HG02852 (cell line): ENCODE data around the gene PARVG.

Source experiments
- ATAC-seq: cut with Tn5 transposase; IDR thresholded peaks from one replicate; pipeline ENCODE4 v1.9.1; 2021; ENCODE audit warnings: mild to moderate bottlenecking, moderate library complexity; ENCODE audit not compliant: unreplicated experiment

PARVG gene

DNA sequence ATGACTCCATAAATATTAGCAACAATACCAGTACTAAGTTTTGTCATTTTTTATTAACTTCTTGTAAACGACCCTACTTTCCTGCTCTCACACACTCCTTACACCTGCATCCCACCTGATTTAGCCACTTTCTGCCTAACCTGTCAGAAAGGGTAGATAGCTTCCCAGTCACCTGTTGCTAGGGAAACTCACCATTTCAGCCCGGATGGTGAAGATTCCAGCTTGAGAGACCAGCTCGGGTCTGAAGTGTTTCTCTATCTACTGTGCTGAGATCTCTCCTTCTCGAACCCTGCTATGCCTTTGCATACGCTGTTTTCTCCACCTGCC lies at the start of gene PARVG:
PARVG (plus strand) TSS at position 220 of the 327 bp plus-strand sequence. CDS start 2,405 bp downstream, outside the sequence.
- ATAC-seq, result peak; percentile 61

DNA sequence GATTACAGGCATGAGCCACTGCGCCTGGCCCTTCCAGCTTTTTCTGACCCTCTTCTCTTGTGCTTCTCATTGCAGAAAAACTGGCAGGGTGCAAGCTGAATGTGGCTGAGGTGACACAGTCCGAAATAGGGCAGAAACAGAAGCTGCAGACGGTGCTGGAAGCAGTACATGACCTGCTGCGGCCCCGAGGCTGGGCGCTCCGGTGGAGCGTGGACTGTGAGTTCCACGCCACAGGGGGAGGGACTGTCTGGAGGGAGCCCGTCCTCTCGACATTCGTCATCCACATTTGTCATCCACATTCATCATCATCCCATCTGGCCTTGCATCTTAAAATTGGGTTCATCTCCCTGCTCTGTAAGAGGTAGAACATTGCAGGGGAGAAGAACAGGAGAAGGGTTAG lies 49.3 kb upstream of the PARVG start:
- ATAC-seq, result no peak

- no peak for ATAC-seq
These were observed 48.6 kb upstream of the PARVG start for GRCh38 chr22:44131989-44132685.

DNA sequence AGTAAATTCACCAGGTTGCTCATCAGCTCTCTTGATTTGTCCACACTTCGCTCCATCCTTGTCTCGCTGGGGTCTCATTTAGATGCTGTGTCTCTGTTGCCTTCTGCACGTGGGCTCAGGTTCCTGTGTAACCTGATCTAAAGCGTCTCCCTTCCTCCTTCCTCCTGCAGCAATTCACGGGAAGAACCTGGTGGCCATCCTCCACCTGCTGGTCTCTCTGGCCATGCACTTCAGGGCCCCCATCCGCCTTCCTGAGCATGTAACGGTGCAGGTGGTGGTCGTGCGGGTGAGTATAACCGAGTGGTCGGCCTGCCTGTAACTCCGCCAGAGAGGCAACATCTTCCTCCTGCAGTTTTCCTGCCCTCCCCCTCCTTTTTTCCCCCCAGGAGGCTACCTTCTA lies 48.0 kb upstream of the PARVG start:
- no peak for ATAC-seq

- no peak for ATAC-seq
These were observed 47.6 kb upstream of the PARVG start for GRCh38 chr22:44133161-44133560.

- ATAC-seq, result no peak
These were observed 46.7 kb upstream of the PARVG start for GRCh38 chr22:44133901-44134571.

DNA sequence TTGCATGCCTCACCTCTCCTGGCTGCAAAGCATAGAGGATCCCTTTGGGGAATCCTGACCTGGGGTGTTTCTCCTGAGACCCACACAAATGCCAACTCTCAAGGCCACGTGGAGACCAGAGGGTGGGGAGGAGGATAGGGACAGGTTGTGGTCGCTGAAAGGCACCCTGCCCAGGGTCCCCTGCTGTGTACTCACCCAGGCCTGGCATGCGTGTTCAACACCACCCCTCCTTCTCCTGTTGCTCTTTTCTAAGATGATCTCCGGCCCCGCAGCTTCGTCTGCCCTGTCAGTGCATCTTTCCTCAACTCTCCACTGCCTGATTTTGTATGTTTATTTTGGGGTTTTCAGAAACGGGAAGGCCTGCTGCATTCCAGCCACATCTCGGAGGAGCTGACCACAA lies 44.6 kb upstream of the PARVG start:
- no peak for ATAC-seq

- no peak for ATAC-seq
These were observed 43.9 kb upstream of the PARVG start for GRCh38 chr22:44136786-44137185.

DNA sequence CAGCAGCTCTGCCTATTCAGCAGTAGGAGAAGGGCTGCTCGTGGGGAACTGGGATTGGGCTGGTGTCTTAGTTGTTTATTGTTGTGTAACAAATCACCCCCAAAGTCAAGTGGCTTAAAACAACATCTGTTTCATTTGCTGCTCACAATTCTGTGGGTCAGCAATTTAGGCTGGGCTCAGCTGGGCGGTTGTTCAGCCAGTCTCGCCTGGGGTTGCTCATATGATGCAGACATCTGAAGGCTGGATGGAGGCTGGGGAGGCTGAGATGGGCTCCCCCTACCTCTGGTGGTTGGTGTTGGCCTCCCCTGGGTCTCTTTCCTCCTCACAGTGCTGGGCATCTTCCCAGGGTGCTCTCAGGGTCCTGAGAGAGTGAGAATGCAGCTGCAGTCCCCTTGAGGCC lies 43.3 kb upstream of the PARVG start:
- no peak for ATAC-seq

DNA sequence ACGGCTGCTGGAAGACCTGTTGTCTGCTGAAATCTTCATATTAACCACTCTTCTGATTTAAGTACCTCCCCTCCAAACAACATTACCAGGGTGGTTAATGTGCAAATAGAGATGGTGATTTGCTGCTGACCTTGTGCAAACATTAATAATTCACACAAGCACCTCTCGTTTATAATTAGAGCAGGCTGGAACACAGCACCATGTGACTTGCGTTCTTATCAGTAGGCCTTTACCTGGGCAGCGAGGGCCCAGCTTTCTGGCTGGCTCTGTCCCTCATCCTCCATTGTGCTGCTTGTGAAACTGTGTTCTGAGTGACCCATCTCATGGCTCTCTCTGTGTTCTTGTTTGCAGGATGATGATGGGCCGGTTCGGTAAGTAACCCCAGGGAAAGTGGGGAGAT lies 41.0 kb upstream of the PARVG start:
- ATAC-seq, result no peak

DNA sequence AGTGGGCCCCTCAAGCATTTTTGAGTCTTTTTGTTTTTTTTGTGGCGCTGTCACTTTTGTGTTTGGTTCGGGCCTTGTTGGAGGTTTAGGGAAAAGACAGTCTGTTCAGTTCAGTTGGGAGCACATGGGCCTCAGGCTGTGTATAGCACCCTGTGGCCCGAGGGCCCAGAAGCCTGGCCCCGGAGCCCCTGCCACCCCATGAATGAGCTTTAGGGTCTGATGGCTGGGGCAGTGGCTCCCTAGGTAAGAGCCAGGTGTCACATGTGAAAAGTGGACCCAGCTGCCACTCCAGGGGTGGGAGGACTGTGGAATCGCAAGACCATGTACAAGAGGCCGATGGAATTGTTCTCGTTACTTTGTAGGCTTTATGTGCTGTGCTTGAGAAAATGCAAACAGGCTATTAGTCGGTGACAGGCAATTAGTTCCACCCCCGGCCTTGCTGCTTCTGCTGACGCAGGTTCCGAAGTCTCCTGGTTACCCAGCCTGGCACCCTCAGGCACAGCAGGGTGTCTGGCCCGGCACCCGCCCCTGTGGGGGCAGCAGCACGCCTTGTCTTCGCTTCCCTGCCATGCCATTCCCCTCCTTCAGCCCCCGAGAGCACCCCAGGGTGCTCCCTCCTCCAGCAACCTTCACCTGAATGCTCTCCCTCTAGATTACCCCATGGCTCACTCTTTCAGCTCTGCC lies 38.2 kb upstream of the PARVG start:
- no peak for ATAC-seq

- ATAC-seq, result no peak
These were observed 37.6 kb upstream of the PARVG start for GRCh38 chr22:44143105-44143474.

- ATAC-seq, result no peak
These were observed 37.1 kb upstream of the PARVG start for GRCh38 chr22:44143579-44143978.

GRCh38 chr22:44144046-44144569 lies 36.6 kb upstream of the PARVG start:
- no peak for ATAC-seq

GRCh38 chr22:44145544-44145943 lies 35.2 kb upstream of the PARVG start:
- ATAC-seq, result no peak

DNA sequence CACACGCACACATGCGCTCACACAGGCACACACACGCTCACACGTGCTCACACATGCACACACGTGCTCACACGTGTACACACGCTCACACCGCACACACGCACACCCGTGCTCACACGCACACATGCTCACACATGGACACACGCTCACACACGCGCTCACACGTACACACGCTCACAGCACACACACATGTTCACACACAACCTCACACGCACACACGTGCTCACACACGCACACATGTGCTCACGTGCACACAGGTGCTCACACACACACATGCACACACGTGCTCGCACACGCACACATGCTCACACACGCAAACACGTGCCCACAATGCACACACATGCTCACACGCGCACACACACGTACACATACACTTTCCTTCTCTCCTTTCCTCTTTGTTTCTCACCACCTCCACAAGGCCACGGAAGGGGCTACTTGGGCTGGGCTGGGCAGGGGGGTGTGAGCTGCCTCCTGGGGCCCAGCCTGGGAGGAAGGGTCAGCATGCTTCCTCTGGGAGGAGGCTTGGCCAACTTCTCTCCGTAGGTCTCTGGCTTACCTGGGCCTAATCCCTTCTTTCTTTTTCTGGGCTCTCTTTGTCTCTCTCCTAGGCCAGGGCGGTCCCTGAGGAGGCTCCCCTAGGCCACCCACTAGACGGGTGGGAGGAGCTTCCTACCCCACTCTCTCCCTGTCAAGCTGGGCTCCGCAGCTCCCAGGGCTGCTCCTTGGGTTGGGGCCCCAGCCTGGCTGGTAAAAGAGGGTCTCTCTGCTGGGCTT lies 34.5 kb upstream of the PARVG start:
- ATAC-seq, result no peak

- no peak for ATAC-seq
These were observed 33.6 kb upstream of the PARVG start for GRCh38 chr22:44147008-44147645.

GRCh38 chr22:44147821-44148574 lies 32.7 kb upstream of the PARVG start:
- ATAC-seq, result no peak

- ATAC-seq, result no peak
These were observed 29.0 kb upstream of the PARVG start for GRCh38 chr22:44151676-44152075.

DNA sequence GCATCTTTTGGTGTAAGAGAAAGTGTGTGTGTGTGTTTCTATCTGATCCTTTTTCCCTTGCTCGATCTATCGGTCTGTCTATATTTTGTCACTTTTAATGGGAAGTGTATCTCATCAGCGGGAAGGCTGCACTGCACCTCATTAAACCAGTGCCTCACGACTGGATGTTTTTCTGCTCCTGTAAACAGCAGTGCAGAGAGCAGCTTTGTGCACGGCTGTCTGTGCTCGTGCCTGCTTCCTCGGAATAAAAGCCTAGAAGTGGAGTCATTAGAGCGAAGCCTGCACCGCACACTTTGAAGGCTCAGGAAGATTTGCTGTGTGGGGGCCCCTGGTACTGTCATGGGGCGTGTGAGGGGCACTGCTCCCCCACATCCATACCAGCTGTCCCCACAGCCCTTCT lies 27.0 kb upstream of the PARVG start:
- no peak for ATAC-seq
